Ramos (cell line): ENCODE data around the gene ABCC6.
"Not testable (repeated sequence)": the region's sequence is repeated elsewhere in the genome, so short reads cannot be mapped to it uniquely, and the experiment has no call there.

ENCODE experiments used
- in situ Hi-C: fragments of 300-500 bp; cut with MboI; formaldehyde crosslinking; loops from one replicate; pipeline ENCODE4 v1.14.3; 2022; ENCODE audit warnings: low sequenced_read_pairs; ENCODE audit not compliant: unreplicated experiment

ABCC6 gene

GRCh38 chr16:16222850-16223661, at the start of gene ABCC6:
TSS of gene ABCC6 (minus strand) at chr16:16223494. CDS start at chr16:16223434, 60 bp downstream.
- in situ Hi-C loops: not testable (repeated sequence)

- in situ Hi-C loops: not testable (repeated sequence)
Measured at GRCh38 chr16:16272573-16273221, 49.4 kb upstream of the ABCC6 start.

GRCh38 chr16:16271658-16272057, 48.4 kb upstream of the ABCC6 start:
- in situ Hi-C loops: not testable (repeated sequence)

- in situ Hi-C loops: not testable (repeated sequence)
Measured at GRCh38 chr16:16268185-16268808, 45.0 kb upstream of the ABCC6 start.

GRCh38 chr16:16267708-16268107, 44.4 kb upstream of the ABCC6 start:
- in situ Hi-C loops: not testable (repeated sequence)

- in situ Hi-C loops: not testable (repeated sequence)
Measured at GRCh38 chr16:16265044-16265443, 41.8 kb upstream of the ABCC6 start.

- in situ Hi-C loops: not testable (repeated sequence)
Measured at GRCh38 chr16:16263947-16264346, 40.7 kb upstream of the ABCC6 start.

- in situ Hi-C loops: not testable (repeated sequence)
Measured at GRCh38 chr16:16262954-16263555, 39.8 kb upstream of the ABCC6 start.

- in situ Hi-C loops: not testable (repeated sequence)
Measured at GRCh38 chr16:16259971-16260370, 36.7 kb upstream of the ABCC6 start.

GRCh38 chr16:16258822-16259221, 35.5 kb upstream of the ABCC6 start:
- in situ Hi-C loops: not testable (repeated sequence)

GRCh38 chr16:16257301-16257923, 34.1 kb upstream of the ABCC6 start:
- in situ Hi-C loops: not testable (repeated sequence)

GRCh38 chr16:16252377-16252776, 29.1 kb upstream of the ABCC6 start:
- in situ Hi-C loops: not testable (repeated sequence)

GRCh38 chr16:16249621-16250330, 26.5 kb upstream of the ABCC6 start:
- in situ Hi-C loops: not testable (repeated sequence)

GRCh38 chr16:16247439-16247838, 24.1 kb upstream of the ABCC6 start:
- in situ Hi-C loops: not testable (repeated sequence)

GRCh38 chr16:16246578-16247262, 23.4 kb upstream of the ABCC6 start:
- in situ Hi-C loops: not testable (repeated sequence)

GRCh38 chr16:16243886-16244285, 20.6 kb upstream of the ABCC6 start:
- in situ Hi-C loops: not testable (repeated sequence)

- in situ Hi-C loops: not testable (repeated sequence)
Measured at GRCh38 chr16:16240667-16241066, 17.4 kb upstream of the ABCC6 start.

- in situ Hi-C loops: not testable (repeated sequence)
Measured at GRCh38 chr16:16237738-16238137, 14.4 kb upstream of the ABCC6 start.

GRCh38 chr16:16237071-16237470, 13.8 kb upstream of the ABCC6 start:
- in situ Hi-C loops: not testable (repeated sequence)
